Measurements from ENCODE around the gene EVC2. TPM values are rescaled to one million over a fixed set of nuclear protein-coding genes. Genes with fewer than 3 reads are reported as not detected.
A peak's percentile ranks its signal among the peaks of the same experiment; 100 is the strongest.

The EVC2 gene
- total RNA-seq, 1 experiment from 2014 or later, result 7.8 TPM

- Histone ChIP-seq H3K9me3 (ENCODE audit: control insufficient read depth, low read depth, low read length) (no peaks in the 10 kb centered on the region), H4K91ac (ENCODE audit: insufficient read length, low read depth, low read length) (no peak overlapping the region), H3K4me1 (ENCODE audit: insufficient read depth, low read length) (no peaks in the 10 kb centered on the region), H4K20me1 (ENCODE audit: control insufficient read depth, insufficient read depth, insufficient read length) (no peaks in the 10 kb centered on the region), H4K5ac (ENCODE audit: insufficient read length, low read depth, low read length) (no peak overlapping the region), H3K27me3 (ENCODE audit: insufficient read depth, low read length) (no peaks in the 10 kb centered on the region), H2BK120ac (ENCODE audit: low read depth, low read length, poor library complexity, severe bottlenecking) (no peak overlapping the region), H3K27ac (ENCODE audit: insufficient read length, low read depth, low read length) (no peak overlapping the region), H2AFZ (ENCODE audit: low read length) (no peak overlapping the region), H3K4me2 (ENCODE audit: insufficient read depth, insufficient read length, low read length) (no peak overlapping the region), H2BK12ac (ENCODE audit: insufficient read length, low read depth, low read length) (no peak overlapping the region), H3K18ac (ENCODE audit: insufficient read length, low read depth, low read length) (no peak overlapping the region), H2AK5ac (ENCODE audit: insufficient read length, low read length) (no peak overlapping the region), H3K79me1 (ENCODE audit: insufficient read depth, low read depth, low read length, poor library complexity, severe bottlenecking) (no peaks in the 10 kb centered on the region), H2BK20ac (ENCODE audit: low read depth, low read length, poor library complexity, severe bottlenecking) (no peak overlapping the region), H3K9ac (ENCODE audit: extremely low read depth, insufficient read length, low read length) (no peak overlapping the region), H3K14ac (ENCODE audit: insufficient read depth, low read length) (no peak overlapping the region; the same call in 1 of the 2 replicates), H3K79me2 (ENCODE audit: insufficient read depth, low read length) (no peaks in the 10 kb centered on the region), H3K56ac (ENCODE audit: insufficient read length, low read depth, low read length) (no peak overlapping the region), H4K8ac (replicated peaks; ENCODE audit: insufficient read length, low read depth, low read length) (no peak overlapping the region), H3T11ph (ENCODE audit: low read length) (no peak overlapping the region), H2BK15ac (ENCODE audit: low read depth, low read length) (no peak overlapping the region), H3K23ac (ENCODE audit: insufficient read length, low read depth, low read length) (no peak overlapping the region), H3K23me2 (ENCODE audit: insufficient read length, low read depth, low read length, poor library complexity, severe bottlenecking) (no peaks in the 10 kb centered on the region), H2BK5ac (ENCODE audit: insufficient read length, low read length) (no peak overlapping the region), H3K4ac (ENCODE audit: low read depth, low read length) (no peak overlapping the region)
- no CpG with 5 or more reads among the region's 10 CpGs for WGBS (ENCODE audit: extremely low coverage, insufficient read length, low lambda C conversion rate)
- TF ChIP-seq CTCF (conservative IDR thresholded peaks at IDR 0.05), result no peak
- H3K27me3 Mint-ChIP-seq (ENCODE audit: low read depth), result peaks cover 2% of the 10 kb centered on the region; the same call in 1 of the 2 replicates
- peaks cover 11 to 57% (median 42%) of the 10 kb centered on the region in 3 experiments for H3K36me3 Mint-ChIP-seq (ENCODE audit: insufficient read depth in 1 of 3, low read depth in 3 of 3)
- H3K4me1 Mint-ChIP-seq, result peaks cover 0 to 4% of the 10 kb centered on the region in 2 experiments; a peak in 1 of 4 replicates
- H3K27ac Mint-ChIP-seq, result 0 out of 7 replicates have a peak overlapping the region, but pooled peaks of 1 of the 3 experiments have one; percentile 40
- no peak overlapping the region for H3K4me3 Mint-ChIP-seq
- no peak for DNase-seq
- 0 out of 5 replicates have a peak, but pooled peaks cover 0 to 3% of the 10 kb centered on the region in 2 experiments for H3K9me3 Mint-ChIP-seq
Measured at GRCh38 chr4:5683566-5683965, 24.8 kb downstream of the EVC2 start.
